ENCODE measurements around the gene MARS2.

Gene MARS2
- total RNA-seq = 10.2 to 17.2 (median 16.6) reads per million in 3 donors

- Histone ChIP-seq H3K27ac (ENCODE audit: insufficient read depth, low read length, poor library complexity, severe bottlenecking) (peak within 1 kb of the TSS; percentile 85), H3K4me1 (ENCODE audit: control insufficient read depth, insufficient read depth, low read length, poor library complexity, severe bottlenecking) (peaks cover 29% of the 10 kb centered on the region), H3K27me3 (replicated peaks; ENCODE audit: control insufficient read depth, insufficient read depth, low read length, poor library complexity, severe bottlenecking) (no peaks in the 10 kb centered on the region), H3K9me3 (ENCODE audit: control insufficient read depth, low read length) (no peaks in the 10 kb centered on the region), H3K4me3 (ENCODE audit: insufficient read depth, low read depth, low read length, poor library complexity, severe bottlenecking) (peak within 1 kb of the TSS; percentile 83), H3K36me3 (ENCODE audit: control insufficient read depth, insufficient read depth, low read length) (peaks cover 3% of the 10 kb centered on the region)
- DNase-seq = peak; percentile 87 to 89 (median 89)
Observed at GRCh38 chr2:197705121-197705911, at the start of gene MARS2. Gene MARS2, plus strand, starts transcription at chr2:197705369. Its CDS starts 37 bp downstream, at chr2:197705406.

GRCh38 chr2:197657562-197657961 lies 47.6 kb upstream of the MARS2 start:
- Histone ChIP-seq H3K9me3 (ENCODE audit: control insufficient read depth, low read length) (no peaks in the 10 kb centered on the region), H3K4me1 (ENCODE audit: control insufficient read depth, insufficient read depth, low read length, poor library complexity, severe bottlenecking) (no peaks in the 10 kb centered on the region), H3K4me3 (ENCODE audit: insufficient read depth, low read depth, low read length, poor library complexity, severe bottlenecking) (no peak overlapping the region), H3K36me3 (ENCODE audit: control insufficient read depth, insufficient read depth, low read length) (no peaks in the 10 kb centered on the region), H3K27me3 (replicated peaks; ENCODE audit: control insufficient read depth, insufficient read depth, low read length, poor library complexity, severe bottlenecking) (no peaks in the 10 kb centered on the region), H3K27ac (ENCODE audit: insufficient read depth, low read length, poor library complexity, severe bottlenecking) (no peak overlapping the region)
- no peak for DNase-seq

GRCh38 chr2:197661626-197662025 lies 43.5 kb upstream of the MARS2 start:
- H3K27ac ChIP-seq (ENCODE audit: insufficient read depth, low read length, poor library complexity, severe bottlenecking) = no peak overlapping the region
- no peak overlapping the region for H3K4me3 ChIP-seq (ENCODE audit: insufficient read depth, low read depth, low read length, poor library complexity, severe bottlenecking)
- H3K36me3 ChIP-seq (ENCODE audit: control insufficient read depth, insufficient read depth, low read length) = no peaks in the 10 kb centered on the region
- no peaks in the 10 kb centered on the region for H3K27me3 ChIP-seq (replicated peaks; ENCODE audit: control insufficient read depth, insufficient read depth, low read length, poor library complexity, severe bottlenecking)
- DNase-seq = no peak
- no peaks in the 10 kb centered on the region for H3K4me1 ChIP-seq (ENCODE audit: control insufficient read depth, insufficient read depth, low read length, poor library complexity, severe bottlenecking)
- H3K9me3 ChIP-seq (ENCODE audit: control insufficient read depth, low read length) = peaks cover 3% of the 10 kb centered on the region

GRCh38 chr2:197666277-197666676 lies 38.9 kb upstream of the MARS2 start:
- no peaks in the 10 kb centered on the region for H3K4me1 ChIP-seq (ENCODE audit: control insufficient read depth, insufficient read depth, low read length, poor library complexity, severe bottlenecking)
- no peak for DNase-seq
- no peak overlapping the region for H3K4me3 ChIP-seq (ENCODE audit: insufficient read depth, low read depth, low read length, poor library complexity, severe bottlenecking)
- no peak overlapping the region for H3K27ac ChIP-seq (ENCODE audit: insufficient read depth, low read length, poor library complexity, severe bottlenecking)
- no peaks in the 10 kb centered on the region for H3K36me3 ChIP-seq (ENCODE audit: control insufficient read depth, insufficient read depth, low read length)
- H3K9me3 ChIP-seq (ENCODE audit: control insufficient read depth, low read length) = peaks cover 3% of the 10 kb centered on the region
- H3K27me3 ChIP-seq (replicated peaks; ENCODE audit: control insufficient read depth, insufficient read depth, low read length, poor library complexity, severe bottlenecking) = peaks cover 4% of the 10 kb centered on the region

GRCh38 chr2:197668296-197668695 lies 36.9 kb upstream of the MARS2 start:
- no peak overlapping the region for H3K4me3 ChIP-seq (ENCODE audit: insufficient read depth, low read depth, low read length, poor library complexity, severe bottlenecking)
- no peak for DNase-seq
- no peak overlapping the region for H3K27ac ChIP-seq (ENCODE audit: insufficient read depth, low read length, poor library complexity, severe bottlenecking)
- no peaks in the 10 kb centered on the region for H3K36me3 ChIP-seq (ENCODE audit: control insufficient read depth, insufficient read depth, low read length)
- no peaks in the 10 kb centered on the region for H3K4me1 ChIP-seq (ENCODE audit: control insufficient read depth, insufficient read depth, low read length, poor library complexity, severe bottlenecking)
- peaks cover 3% of the 10 kb centered on the region for H3K9me3 ChIP-seq (ENCODE audit: control insufficient read depth, low read length)
- peaks cover 7% of the 10 kb centered on the region for H3K27me3 ChIP-seq (replicated peaks; ENCODE audit: control insufficient read depth, insufficient read depth, low read length, poor library complexity, severe bottlenecking)

- no peak overlapping the region for H3K4me3 ChIP-seq (ENCODE audit: insufficient read depth, low read depth, low read length, poor library complexity, severe bottlenecking)
Observed at GRCh38 chr2:197669077-197669476, 36.1 kb upstream of the MARS2 start.

GRCh38 chr2:197672371-197672893 lies 32.7 kb upstream of the MARS2 start:
- Histone ChIP-seq H3K36me3 (ENCODE audit: control insufficient read depth, insufficient read depth, low read length) (no peaks in the 10 kb centered on the region), H3K9me3 (ENCODE audit: control insufficient read depth, low read length) (no peaks in the 10 kb centered on the region), H3K27ac (ENCODE audit: insufficient read depth, low read length, poor library complexity, severe bottlenecking) (no peak overlapping the region), H3K4me1 (ENCODE audit: control insufficient read depth, insufficient read depth, low read length, poor library complexity, severe bottlenecking) (no peaks in the 10 kb centered on the region), H3K4me3 (ENCODE audit: insufficient read depth, low read depth, low read length, poor library complexity, severe bottlenecking) (no peak overlapping the region), H3K27me3 (replicated peaks; ENCODE audit: control insufficient read depth, insufficient read depth, low read length, poor library complexity, severe bottlenecking) (peaks cover 7% of the 10 kb centered on the region)
- DNase-seq = no peak

More at GRCh38 chr2:197669077-197669476, 36.1 kb upstream of the MARS2 start:
- Histone ChIP-seq H3K9me3 (ENCODE audit: control insufficient read depth, low read length) (peaks cover 3% of the 10 kb centered on the region), H3K27ac (ENCODE audit: insufficient read depth, low read length, poor library complexity, severe bottlenecking) (no peak overlapping the region), H3K27me3 (replicated peaks; ENCODE audit: control insufficient read depth, insufficient read depth, low read length, poor library complexity, severe bottlenecking) (peaks cover 7% of the 10 kb centered on the region), H3K4me1 (ENCODE audit: control insufficient read depth, insufficient read depth, low read length, poor library complexity, severe bottlenecking) (no peaks in the 10 kb centered on the region), H3K36me3 (ENCODE audit: control insufficient read depth, insufficient read depth, low read length) (no peaks in the 10 kb centered on the region)
- no peak for DNase-seq

- no peak for DNase-seq
- Histone ChIP-seq H3K27ac (ENCODE audit: insufficient read depth, low read length, poor library complexity, severe bottlenecking) (no peak overlapping the region), H3K27me3 (replicated peaks; ENCODE audit: control insufficient read depth, insufficient read depth, low read length, poor library complexity, severe bottlenecking) (peaks cover 7% of the 10 kb centered on the region), H3K4me3 (ENCODE audit: insufficient read depth, low read depth, low read length, poor library complexity, severe bottlenecking) (no peak overlapping the region), H3K4me1 (ENCODE audit: control insufficient read depth, insufficient read depth, low read length, poor library complexity, severe bottlenecking) (no peaks in the 10 kb centered on the region), H3K36me3 (ENCODE audit: control insufficient read depth, insufficient read depth, low read length) (no peaks in the 10 kb centered on the region), H3K9me3 (ENCODE audit: control insufficient read depth, low read length) (no peaks in the 10 kb centered on the region)
Observed at GRCh38 chr2:197673106-197673505, 32.1 kb upstream of the MARS2 start.

- no peaks in the 10 kb centered on the region for H3K4me1 ChIP-seq (ENCODE audit: control insufficient read depth, insufficient read depth, low read length, poor library complexity, severe bottlenecking)
- H3K27ac ChIP-seq (ENCODE audit: insufficient read depth, low read length, poor library complexity, severe bottlenecking) = no peak overlapping the region
- no peak for DNase-seq
- H3K4me3 ChIP-seq (ENCODE audit: insufficient read depth, low read depth, low read length, poor library complexity, severe bottlenecking) = no peak overlapping the region
- no peaks in the 10 kb centered on the region for H3K36me3 ChIP-seq (ENCODE audit: control insufficient read depth, insufficient read depth, low read length)
- H3K27me3 ChIP-seq (replicated peaks; ENCODE audit: control insufficient read depth, insufficient read depth, low read length, poor library complexity, severe bottlenecking) = peaks cover 7% of the 10 kb centered on the region
- no peaks in the 10 kb centered on the region for H3K9me3 ChIP-seq (ENCODE audit: control insufficient read depth, low read length)
Observed at GRCh38 chr2:197673606-197674005, 31.6 kb upstream of the MARS2 start.

GRCh38 chr2:197674060-197674459 lies 31.1 kb upstream of the MARS2 start:
- no peaks in the 10 kb centered on the region for H3K9me3 ChIP-seq (ENCODE audit: control insufficient read depth, low read length)
- no peaks in the 10 kb centered on the region for H3K36me3 ChIP-seq (ENCODE audit: control insufficient read depth, insufficient read depth, low read length)
- H3K4me1 ChIP-seq (ENCODE audit: control insufficient read depth, insufficient read depth, low read length, poor library complexity, severe bottlenecking) = no peaks in the 10 kb centered on the region
- H3K4me3 ChIP-seq (ENCODE audit: insufficient read depth, low read depth, low read length, poor library complexity, severe bottlenecking) = no peak overlapping the region
- DNase-seq = no peak
- no peak overlapping the region for H3K27ac ChIP-seq (ENCODE audit: insufficient read depth, low read length, poor library complexity, severe bottlenecking)
- peaks cover 7% of the 10 kb centered on the region for H3K27me3 ChIP-seq (replicated peaks; ENCODE audit: control insufficient read depth, insufficient read depth, low read length, poor library complexity, severe bottlenecking)

Measured in effector memory CD4-positive, alpha-beta T cell (primary cell).